Measurements from ENCODE around the gene CDK5RAP3. TPM values are rescaled to one million over a fixed set of nuclear protein-coding genes. Genes with fewer than 3 reads are reported as not detected.

CDK5RAP3 gene
- total RNA-seq, 1 experiment from 2014 or later = 255 TPM

GRCh38 chr17:48024149-48025039, 53.5 kb downstream of the CDK5RAP3 start:
- BruUV-seq (replicated peaks) = no TSS peak
- no peaks in the 10 kb centered on the region for H3K79me2 ChIP-seq (ENCODE audit: insufficient read depth, low read length)
- CTCF ChIA-PET = interaction anchor here (0.6 to 3.5 kb wide), 45 partner anchors 11 to 1011 kb away, joined by 3 to 171 read pairs (median 5); partner anchors contain the start of genes CBX1, CDK5RAP3, HOXB8 and NFE2L1
- peak overlapping the region; percentile 85 for H3K9ac ChIP-seq (ENCODE audit: low read length)
- intact Hi-C loops (cut with micrococcal nuclease) = loop anchor here (1.0 to 10.0 kb wide), 10 partner anchors 103 to 1010 kb away; no protein-coding TSS in a partner anchor
- H3K27me3 ChIP-seq (ENCODE audit: insufficient read depth, low read length) = no peaks in the 10 kb centered on the region
- POLR2A ChIA-PET = interaction anchor here (0.7 to 2.6 kb wide), 11 partner anchors 13 to 612 kb away, joined by 3 to 45 read pairs (median 4); partner anchors contain the start of gene NFE2L1
- DNase-seq (ENCODE audit: low read depth, low spot score) (peak; percentile 74), ATAC-seq (peak; percentile 28)
- no peaks in the 10 kb centered on the region for H3K9me3 ChIP-seq (ENCODE audit: control insufficient read depth in 1 of 2, insufficient read depth in 1 of 2, low read depth in 1 of 2, low read length in 2 of 2)
- peak overlapping the region; percentile 95 for H3K4me2 ChIP-seq (ENCODE audit: low read length)
- H3K27ac ChIP-seq (ENCODE audit: low read depth, low read length) = peak overlapping the region; percentile 93
- no peaks in the 10 kb centered on the region for H3K36me3 ChIP-seq (ENCODE audit: control insufficient read depth in 1 of 2, insufficient read depth in 2 of 2, low read length in 2 of 2)
- H3K9me2 ChIP-seq (ENCODE audit: insufficient read depth) = no peaks in the 10 kb centered on the region
- H3K4me1 ChIP-seq (ENCODE audit: control insufficient read depth in 1 of 2, insufficient read depth in 2 of 2, low read length in 2 of 2) = peaks cover 26 to 45% of the 10 kb centered on the region in 2 experiments
- RAD21 ChIA-PET (ENCODE audit: low non-redundant PET in 1 of 2, low total read pairs in 2 of 2, uncharacterized antibody in 2 of 2, unreplicated experiment in 2 of 2) = interaction anchor here (0.7 to 3.0 kb wide), 11 partner anchors 13 to 569 kb away, joined by 3 to 19 read pairs (median 3); partner anchors contain the start of gene NFE2L1 (in 2 of the 2)
- H4K20me1 ChIP-seq (ENCODE audit: insufficient read depth) = no peaks in the 10 kb centered on the region
- peak overlapping the region; percentile 61 to 62 for H3K4me3 ChIP-seq (replicated peaks in 1 of 2; ENCODE audit: low read depth in 1 of 2, low read length in 2 of 2)
- TF ChIP-seq ZFX (IDR thresholded peaks at IDR 0.05) = peak; percentile 34; the same call in 1 of the 2 replicates
- TF ChIP-seq POLR2A (IDR thresholded peaks at IDR 0.05; ENCODE audit: borderline replicate concordance, extremely low read depth, insufficient read depth, insufficient read length) = no peak
- H2AFZ ChIP-seq (ENCODE audit: low read depth, low read length, poor library complexity, severe bottlenecking) = peak overlapping the region; percentile 59

DNA sequence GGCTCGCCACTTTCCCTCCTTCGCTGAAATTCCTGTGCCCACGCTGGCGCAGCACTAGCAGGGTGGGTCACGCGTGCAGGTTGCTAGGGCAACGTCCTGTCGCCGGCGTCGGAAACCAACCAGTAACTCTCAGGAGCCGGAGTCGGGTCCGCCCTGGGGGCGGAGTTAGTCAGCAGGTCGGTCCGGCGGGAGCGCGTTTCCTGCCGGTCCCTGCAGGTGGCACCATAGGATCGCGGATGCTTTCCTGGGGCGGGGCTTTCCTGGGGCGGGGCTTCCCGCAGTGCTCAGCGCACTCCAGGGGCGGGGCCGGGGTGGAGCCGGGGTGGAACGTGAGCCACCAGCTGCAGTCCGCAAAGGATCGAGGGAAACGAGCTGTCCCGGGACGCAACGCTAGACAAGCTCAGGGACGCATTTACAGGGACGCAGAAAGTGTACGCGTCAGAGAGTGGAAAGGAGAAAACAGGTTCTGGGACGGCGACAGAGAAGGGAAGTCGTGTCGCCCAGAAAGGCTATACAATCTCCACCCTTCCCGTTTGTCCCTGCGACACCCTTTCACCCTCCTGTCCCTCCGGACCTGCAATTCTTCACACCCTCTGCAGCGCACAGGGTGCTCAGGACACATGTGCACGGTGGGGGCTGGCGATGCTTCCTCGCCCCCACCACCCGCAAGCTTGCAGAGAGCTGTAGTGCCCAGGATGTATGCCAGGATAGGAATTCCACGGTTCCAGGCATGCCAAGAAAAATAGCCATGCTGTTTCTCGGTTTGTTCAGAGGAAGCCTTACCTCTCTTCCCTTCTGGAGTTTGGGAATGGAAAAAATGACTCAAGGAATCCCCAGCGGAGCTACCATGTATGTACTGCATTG, 54.4 kb downstream of the CDK5RAP3 start:
- Histone ChIP-seq H3K27ac (ENCODE audit: low read depth, low read length) (peak overlapping the region; percentile 93), H2AFZ (ENCODE audit: low read depth, low read length, poor library complexity, severe bottlenecking) (peak overlapping the region; percentile 96)
- intact Hi-C loops (cut with micrococcal nuclease) = loop anchor here (1.0 to 10.0 kb wide), 10 partner anchors 102 to 1010 kb away; no protein-coding TSS in a partner anchor

More for the DNA sequence above, 54.4 kb downstream of the CDK5RAP3 start:
- peaks cover 26 to 45% of the 10 kb centered on the region in 2 experiments for H3K4me1 ChIP-seq (ENCODE audit: control insufficient read depth in 1 of 2, insufficient read depth in 2 of 2, low read length in 2 of 2)
- no peaks in the 10 kb centered on the region for H3K9me3 ChIP-seq (ENCODE audit: control insufficient read depth in 1 of 2, insufficient read depth in 1 of 2, low read depth in 1 of 2, low read length in 2 of 2)
- no peaks in the 10 kb centered on the region for H4K20me1 ChIP-seq (ENCODE audit: insufficient read depth)
- peak in 2 of 3 experiments; percentile 87 to 92; a peak in 4 of 6 replicates for TF ChIP-seq CTCF (IDR thresholded peaks at IDR 0.05 in 2 of 3, conservative IDR thresholded peaks at IDR 0.05 in 1 of 3; ENCODE audit: borderline replicate concordance in 1 of 3, insufficient read depth in 1 of 3, low read depth in 2 of 3, low read length in 2 of 3)
- no peak for TF ChIP-seq CBX3 (IDR thresholded peaks at IDR 0.05; ENCODE audit: low read depth)
- TF ChIP-seq JUND (IDR thresholded peaks at IDR 0.05) = no peak
- TF ChIP-seq POLR2AphosphoS5 (IDR thresholded peaks at IDR 0.05; ENCODE audit: low read depth, low read length) = peak; percentile 89
- no peak for TF ChIP-seq SIN3A (IDR thresholded peaks at IDR 0.05; ENCODE audit: low read depth)
- TF ChIP-seq ATF3 (IDR thresholded peaks at IDR 0.05) = no peak
- TF ChIP-seq POLR2A (IDR thresholded peaks at IDR 0.05; ENCODE audit: borderline replicate concordance, extremely low read depth, insufficient read depth, insufficient read length) = peak; percentile 69
- no peak for TF ChIP-seq EZH2 (IDR thresholded peaks at IDR 0.05)
- TF ChIP-seq YY1 (IDR thresholded peaks at IDR 0.05; ENCODE audit: extremely low read depth, insufficient replicate concordance, low read depth, low read length) = peak; percentile 45
- no peak for TF ChIP-seq ELF1 (IDR thresholded peaks at IDR 0.05; ENCODE audit: borderline replicate concordance, low read depth)
- BruUV-seq (replicated peaks) = TSS peak; percentile 62
- POLR2A ChIA-PET = interaction anchor here (0.7 to 2.6 kb wide), 13 partner anchors 10 to 593 kb away, joined by 3 to 45 read pairs (median 5); partner anchors contain the start of genes CBX1, HOXB8, NFE2L1 and SNX11
- DNase-seq (ENCODE audit: low read depth, low spot score) = peak; percentile 98
- CTCF ChIA-PET = interaction anchor here (0.5 to 3.5 kb wide), 60 partner anchors 10 to 1011 kb away, joined by 3 to 171 read pairs (median 4); partner anchors contain the start of genes CBX1, CDK5RAP3, HOXB8 and NFE2L1
- no peaks in the 10 kb centered on the region for H3K36me3 ChIP-seq (ENCODE audit: control insufficient read depth in 1 of 2, insufficient read depth in 2 of 2, low read length in 2 of 2)
- peak; percentile 73 for ATAC-seq
- H3K79me2 ChIP-seq (ENCODE audit: insufficient read depth, low read length) = no peaks in the 10 kb centered on the region
- H3K9me2 ChIP-seq (ENCODE audit: insufficient read depth) = no peaks in the 10 kb centered on the region
- H3K9ac ChIP-seq (ENCODE audit: low read length) = peak overlapping the region; percentile 85
- RAD21 ChIA-PET (ENCODE audit: low non-redundant PET in 1 of 2, low total read pairs in 2 of 2, uncharacterized antibody in 2 of 2, unreplicated experiment in 2 of 2) = interaction anchor here (0.5 to 3.0 kb wide), 20 partner anchors 14 to 283 kb away, joined by 3 to 19 read pairs (median 4); partner anchors contain the start of gene NFE2L1 (in 2 of the 2)
- H3K4me3 ChIP-seq (replicated peaks in 1 of 2; ENCODE audit: low read depth in 1 of 2, low read length in 2 of 2) = peak overlapping the region; percentile 61 to 62
- H3K27me3 ChIP-seq (ENCODE audit: insufficient read depth, low read length) = no peaks in the 10 kb centered on the region
- peak overlapping the region; percentile 95 for H3K4me2 ChIP-seq (ENCODE audit: low read length)

All from HCT116 (cell line).